HL-60 (cell line): ENCODE measurements around the gene SPDYE1.
"Not testable (repeated sequence)": the region's sequence is repeated elsewhere in the genome, so short reads cannot be mapped to it uniquely, and the experiment has no call there.

ENCODE experiments used
- DNase-seq, 2 experiments: peaks; one replicate each; pipeline ENCODE4 v3.0.0-alpha.2; 2010 to 2020; ENCODE audit warnings: low read depth in 1 of 2, low spot score in 1 of 2
- H3K27ac ChIP-seq: fragments of 250-450 bp; sonication (Bioruptor Pico); replicated peaks from 2 replicates; pipeline ENCODE4 v1.5.1; 2020; ENCODE audit warnings: mild to moderate bottlenecking, moderate library complexity
- H3K27me3 ChIP-seq: fragments of 250-450 bp; sonication (Bioruptor Pico); 2 replicates; pipeline ENCODE4 v1.5.1; 2021; ENCODE audit warnings: mild to moderate bottlenecking, moderate library complexity; ENCODE audit not compliant: insufficient read depth, poor library complexity, severe bottlenecking
- H3K4me3 ChIP-seq: replicated peaks from 2 replicates; pipeline ENCODE4 v1.5.1; 2011; ENCODE audit warnings: mild to moderate bottlenecking, control low read depth, low read length; ENCODE audit not compliant: insufficient read depth
- GABPA ChIP-seq: IDR thresholded peaks from 2 replicates; pipeline ENCODE4 v1.6.1; 2012; ENCODE audit warnings: low read depth
- POLR2AphosphoS5 ChIP-seq: IDR thresholded peaks from 2 replicates; pipeline ENCODE4 v1.6.1; 2012; ENCODE audit warnings: low read depth
- SPI1 ChIP-seq: IDR thresholded peaks from 2 replicates; pipeline ENCODE4 v1.6.1; 2012; ENCODE audit warnings: low read depth, mild to moderate bottlenecking, borderline replicate concordance
- TF ChIP-seq, protein P1 (sequence below): IDR thresholded peaks from 2 replicates; pipeline ENCODE4 v1.6.1; 2012; ENCODE audit warnings: low read depth; ENCODE audit not compliant: insufficient replicate concordance
- TF ChIP-seq, protein P2 (sequence below): IDR thresholded peaks from one replicate; pipeline ENCODE4 v1.5.1; 2011; ENCODE audit warnings: low read length, control low read depth, inconsistent platforms; ENCODE audit not compliant: insufficient read depth

The SPDYE1 gene

DNA sequence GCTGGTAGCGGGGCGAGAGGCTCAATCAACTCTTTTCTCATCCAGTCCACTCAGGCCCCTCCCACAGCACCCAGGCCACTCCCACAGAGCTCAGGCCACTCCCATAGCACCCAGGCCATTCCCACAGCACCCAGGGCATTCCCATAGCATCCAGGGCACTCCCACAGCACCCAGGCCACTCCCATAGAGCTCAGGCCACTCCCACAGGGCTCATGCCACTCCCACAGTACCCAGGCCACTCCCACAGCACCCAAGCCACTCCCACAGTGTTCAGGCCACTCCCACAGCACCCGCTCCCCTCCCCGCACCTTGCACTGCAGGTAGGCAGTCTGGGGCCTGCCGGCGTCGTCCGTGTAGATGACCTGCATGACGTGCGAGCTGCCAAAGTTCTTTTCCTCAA is 38.7 kb downstream of the SPDYE1 start:
- not testable (repeated sequence) for DNase-seq, H3K27ac ChIP-seq, H3K4me3 ChIP-seq, H3K27me3 ChIP-seq

DNA sequence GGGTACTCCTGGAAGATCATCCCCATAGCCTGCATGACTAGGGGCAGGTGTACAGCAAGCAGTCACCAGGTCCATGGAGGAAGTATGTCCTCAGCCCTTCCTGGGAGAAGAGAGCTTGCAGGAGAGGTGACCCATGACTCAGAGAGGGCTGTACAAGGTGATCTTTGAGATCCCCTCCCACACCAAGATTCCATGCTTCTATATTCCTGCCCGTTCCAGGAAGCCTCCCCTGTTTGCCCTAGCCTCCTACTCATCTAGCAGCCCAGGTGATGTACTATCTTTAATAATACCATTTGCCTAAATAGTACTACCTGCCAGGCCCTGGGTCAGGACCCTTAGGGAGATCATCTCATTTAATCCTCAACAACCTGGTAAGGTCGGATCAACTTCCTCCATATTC is 40.3 kb downstream of the SPDYE1 start:
- DNase-seq, H3K27ac ChIP-seq, H3K27me3 ChIP-seq, H3K4me3 ChIP-seq: not testable (repeated sequence)

- not testable (repeated sequence) for H3K27me3 ChIP-seq, H3K27ac ChIP-seq, DNase-seq, H3K4me3 ChIP-seq
These were observed 40.9 kb downstream of the SPDYE1 start for GRCh38 chr7:44038553-44038952.

GRCh38 chr7:44038961-44039558 is 41.4 kb downstream of the SPDYE1 start:
- H3K4me3 ChIP-seq: not testable (repeated sequence)

GRCh38 chr7:44039800-44040492 is 42.2 kb downstream of the SPDYE1 start:
- not testable (repeated sequence) for H3K4me3 ChIP-seq, H3K27me3 ChIP-seq, DNase-seq, H3K27ac ChIP-seq

More at GRCh38 chr7:44038961-44039558, 41.4 kb downstream of the SPDYE1 start:
- H3K27me3 ChIP-seq, H3K27ac ChIP-seq: not testable (repeated sequence)
- DNase-seq: peak in 1 of 2 experiments; percentile 49

DNA sequence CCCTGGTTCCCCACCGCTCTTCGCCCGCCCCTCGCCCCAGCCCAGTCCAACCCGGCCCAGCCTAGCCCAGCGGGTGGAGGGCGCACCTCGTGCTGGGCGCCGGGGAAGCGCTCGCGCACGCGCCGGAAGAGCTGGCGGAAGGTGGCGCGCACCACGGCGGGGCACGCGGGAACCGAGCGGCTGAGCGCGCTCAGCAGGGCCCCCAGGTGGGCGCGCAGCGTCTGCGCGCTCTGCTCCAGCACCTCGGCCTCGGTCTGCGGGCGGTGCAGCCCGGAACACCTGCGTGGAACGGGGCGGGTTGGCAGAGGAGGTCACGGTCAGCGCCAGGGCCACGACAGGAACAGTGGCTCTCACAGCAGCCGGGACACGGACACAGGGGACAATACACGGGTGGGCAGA is 42.8 kb downstream of the SPDYE1 start:
- H3K27ac ChIP-seq, DNase-seq, H3K27me3 ChIP-seq: not testable (repeated sequence)
- 0 out of 2 replicates have a peak, but pooled peaks have one; percentile 19 for TF ChIP-seq POLR2AphosphoS5
- peak overlapping the region; percentile 35 for H3K4me3 ChIP-seq

DNA sequence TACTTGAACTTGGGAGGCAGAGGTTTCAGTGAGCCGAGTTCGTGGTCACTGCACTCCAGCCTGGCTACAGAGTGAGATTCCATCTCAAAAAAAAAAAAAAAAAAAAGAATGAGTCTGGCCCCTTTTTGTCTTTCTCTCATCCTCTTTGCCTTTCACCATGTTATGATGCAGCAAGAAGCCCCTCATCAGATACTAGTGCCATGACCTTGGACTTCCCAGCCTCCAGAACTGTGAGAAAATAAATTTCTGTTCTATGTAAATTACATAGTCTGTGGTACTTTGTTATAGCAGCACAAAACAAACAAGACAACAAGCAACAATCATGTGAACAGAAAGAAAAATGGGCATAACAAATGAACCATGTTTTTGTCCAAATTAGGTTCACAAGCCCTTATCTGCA is 44.5 kb downstream of the SPDYE1 start:
- no peak overlapping the region for H3K4me3 ChIP-seq
- no peak for DNase-seq
- H3K27ac ChIP-seq: no peak overlapping the region
- TF ChIP-seq POLR2AphosphoS5 (no peak), GABPA (no peak), SPI1 (no peak)
- TF ChIP-seq, protein P1, sequence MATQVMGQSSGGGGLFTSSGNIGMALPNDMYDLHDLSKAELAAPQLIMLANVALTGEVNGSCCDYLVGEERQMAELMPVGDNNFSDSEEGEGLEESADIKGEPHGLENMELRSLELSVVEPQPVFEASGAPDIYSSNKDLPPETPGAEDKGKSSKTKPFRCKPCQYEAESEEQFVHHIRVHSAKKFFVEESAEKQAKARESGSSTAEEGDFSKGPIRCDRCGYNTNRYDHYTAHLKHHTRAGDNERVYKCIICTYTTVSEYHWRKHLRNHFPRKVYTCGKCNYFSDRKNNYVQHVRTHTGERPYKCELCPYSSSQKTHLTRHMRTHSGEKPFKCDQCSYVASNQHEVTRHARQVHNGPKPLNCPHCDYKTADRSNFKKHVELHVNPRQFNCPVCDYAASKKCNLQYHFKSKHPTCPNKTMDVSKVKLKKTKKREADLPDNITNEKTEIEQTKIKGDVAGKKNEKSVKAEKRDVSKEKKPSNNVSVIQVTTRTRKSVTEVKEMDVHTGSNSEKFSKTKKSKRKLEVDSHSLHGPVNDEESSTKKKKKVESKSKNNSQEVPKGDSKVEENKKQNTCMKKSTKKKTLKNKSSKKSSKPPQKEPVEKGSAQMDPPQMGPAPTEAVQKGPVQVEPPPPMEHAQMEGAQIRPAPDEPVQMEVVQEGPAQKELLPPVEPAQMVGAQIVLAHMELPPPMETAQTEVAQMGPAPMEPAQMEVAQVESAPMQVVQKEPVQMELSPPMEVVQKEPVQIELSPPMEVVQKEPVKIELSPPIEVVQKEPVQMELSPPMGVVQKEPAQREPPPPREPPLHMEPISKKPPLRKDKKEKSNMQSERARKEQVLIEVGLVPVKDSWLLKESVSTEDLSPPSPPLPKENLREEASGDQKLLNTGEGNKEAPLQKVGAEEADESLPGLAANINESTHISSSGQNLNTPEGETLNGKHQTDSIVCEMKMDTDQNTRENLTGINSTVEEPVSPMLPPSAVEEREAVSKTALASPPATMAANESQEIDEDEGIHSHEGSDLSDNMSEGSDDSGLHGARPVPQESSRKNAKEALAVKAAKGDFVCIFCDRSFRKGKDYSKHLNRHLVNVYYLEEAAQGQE: no peak
- TF ChIP-seq, protein P2, sequence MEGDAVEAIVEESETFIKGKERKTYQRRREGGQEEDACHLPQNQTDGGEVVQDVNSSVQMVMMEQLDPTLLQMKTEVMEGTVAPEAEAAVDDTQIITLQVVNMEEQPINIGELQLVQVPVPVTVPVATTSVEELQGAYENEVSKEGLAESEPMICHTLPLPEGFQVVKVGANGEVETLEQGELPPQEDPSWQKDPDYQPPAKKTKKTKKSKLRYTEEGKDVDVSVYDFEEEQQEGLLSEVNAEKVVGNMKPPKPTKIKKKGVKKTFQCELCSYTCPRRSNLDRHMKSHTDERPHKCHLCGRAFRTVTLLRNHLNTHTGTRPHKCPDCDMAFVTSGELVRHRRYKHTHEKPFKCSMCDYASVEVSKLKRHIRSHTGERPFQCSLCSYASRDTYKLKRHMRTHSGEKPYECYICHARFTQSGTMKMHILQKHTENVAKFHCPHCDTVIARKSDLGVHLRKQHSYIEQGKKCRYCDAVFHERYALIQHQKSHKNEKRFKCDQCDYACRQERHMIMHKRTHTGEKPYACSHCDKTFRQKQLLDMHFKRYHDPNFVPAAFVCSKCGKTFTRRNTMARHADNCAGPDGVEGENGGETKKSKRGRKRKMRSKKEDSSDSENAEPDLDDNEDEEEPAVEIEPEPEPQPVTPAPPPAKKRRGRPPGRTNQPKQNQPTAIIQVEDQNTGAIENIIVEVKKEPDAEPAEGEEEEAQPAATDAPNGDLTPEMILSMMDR: no peak
- no peaks in the 10 kb centered on the region for H3K27me3 ChIP-seq

DNA sequence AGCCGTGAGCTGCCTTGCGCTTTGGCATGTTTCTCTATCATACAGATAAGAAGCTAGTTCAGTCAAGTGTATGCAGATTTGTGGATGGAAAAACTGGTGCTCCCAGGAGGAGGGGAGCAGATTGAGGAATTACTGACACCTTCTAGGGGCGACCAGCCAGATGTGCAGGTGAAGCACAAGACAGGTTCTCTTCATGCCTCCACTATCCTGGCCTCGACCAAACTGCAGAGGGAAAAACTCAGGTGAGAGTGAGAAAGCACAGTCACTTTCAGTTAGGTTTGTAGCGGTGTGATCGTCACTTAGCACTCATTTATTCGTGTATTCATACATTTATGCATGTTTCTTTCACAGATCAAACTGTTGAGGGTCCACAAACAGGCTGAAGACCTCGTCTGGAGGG is 46.2 kb downstream of the SPDYE1 start:
- Histone ChIP-seq H3K4me3 (peak overlapping the region; percentile 80), H3K27me3 (no peaks in the 10 kb centered on the region), H3K27ac (peak overlapping the region; percentile 93)
- TF ChIP-seq, protein P2: no peak
- TF ChIP-seq POLR2AphosphoS5: no peak
- TF ChIP-seq, protein P1: no peak
- no peak for TF ChIP-seq SPI1
- no peak for TF ChIP-seq GABPA
- no peak for DNase-seq
